ENCODE measurements around the gene LYST. TPM values are rescaled to one million over a fixed set of nuclear protein-coding genes. Genes with fewer than 3 reads are reported as not detected.
"Not testable (repeated sequence)": the region's sequence is repeated elsewhere in the genome, so short reads cannot be mapped to it uniquely, and the experiment has no call there.

The LYST gene
- polyA plus RNA-seq, 3 donors = 3.1 to 9.4 (median 7.9) TPM

DNA sequence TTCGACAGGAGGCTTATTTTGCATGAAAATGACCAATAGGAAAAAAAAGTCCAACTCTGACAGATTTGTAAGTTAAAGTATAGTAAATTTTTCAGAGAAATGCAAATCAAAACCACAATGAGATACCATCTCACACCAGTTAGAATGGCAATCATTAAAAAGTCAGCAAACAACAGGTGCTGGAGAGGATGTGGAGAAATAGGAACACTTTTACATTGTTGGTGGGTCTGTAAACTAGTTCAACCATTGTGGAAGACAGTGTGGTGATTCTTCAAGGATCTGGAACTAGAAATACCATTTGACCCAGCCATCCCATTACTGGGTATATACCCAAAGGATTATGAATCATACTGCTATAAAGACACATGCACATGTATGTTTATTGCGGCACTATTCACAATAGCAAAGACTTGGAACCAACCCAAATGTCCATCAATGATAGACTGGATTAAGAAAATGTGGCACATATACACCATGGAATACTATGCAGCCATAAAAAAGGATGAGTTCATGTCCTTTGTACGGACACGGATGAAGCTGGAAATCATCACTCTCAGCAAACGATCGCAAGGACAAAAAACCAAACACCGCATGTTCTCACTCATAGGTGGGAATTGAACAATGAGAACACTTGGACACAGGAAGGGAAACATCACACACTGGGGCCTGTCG lies 80.3 kb downstream of the LYST start:
- H3K27ac ChIP-seq (ENCODE audit: low read depth, low read length) = not testable (repeated sequence)
- 91 to 97% (median 95%) methylated on average over 8 of the region's 8 CpGs for WGBS, 3 donors

DNA sequence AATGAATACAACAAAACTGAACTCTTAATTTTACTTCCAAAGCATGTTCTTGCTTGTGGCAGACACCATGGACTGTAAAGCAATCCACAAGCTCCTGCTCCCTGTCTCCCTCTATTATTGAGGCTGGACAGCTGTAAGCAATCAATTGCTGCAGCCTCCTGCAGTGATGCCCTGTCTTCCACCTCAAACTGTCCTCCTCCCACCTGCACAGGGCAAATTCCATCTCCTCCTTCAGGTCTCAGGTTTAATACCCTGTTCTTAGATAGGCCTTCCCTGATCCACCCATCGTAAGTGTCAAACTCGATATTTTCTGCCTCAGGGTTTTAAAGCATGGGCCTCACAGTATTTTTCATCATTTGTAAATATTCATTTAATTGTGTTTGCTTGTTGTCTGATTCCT lies 81.8 kb downstream of the LYST start:
- 83 to 86% (median 84%) methylated on average over 2 of the region's 2 CpGs for WGBS, 3 donors
- no peak overlapping the region for H3K27ac ChIP-seq (ENCODE audit: low read depth, low read length)

DNA sequence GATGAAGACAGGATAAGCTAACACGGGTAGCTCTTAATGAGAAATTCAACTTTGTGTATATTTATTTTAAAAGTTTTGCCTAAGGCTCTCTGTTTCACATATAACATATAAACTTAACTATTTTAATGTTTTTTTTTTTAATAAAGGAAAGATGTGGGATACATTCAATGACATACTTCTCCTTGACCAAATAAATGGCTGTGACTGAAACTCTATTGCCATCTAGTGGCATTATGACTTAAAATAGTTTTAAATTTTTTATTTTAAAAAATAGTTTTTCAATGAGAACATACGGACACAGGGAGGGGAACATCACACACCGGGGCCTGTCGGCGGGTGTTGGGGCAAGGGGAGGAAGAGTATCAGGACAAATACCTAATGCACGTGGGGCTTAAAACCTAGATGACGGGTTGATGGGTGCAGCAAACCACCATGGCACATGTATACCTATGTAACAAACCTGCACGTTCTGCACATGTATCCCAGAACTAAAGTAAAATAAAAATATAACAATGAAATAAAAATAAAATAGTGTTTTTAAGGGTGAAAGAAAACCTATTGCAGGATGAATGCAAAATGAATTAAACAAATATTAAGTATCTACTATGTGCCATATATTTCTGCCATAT lies 83.4 kb downstream of the LYST start:
- 19 to 42% (median 30%) methylated on average over 8 of the region's 8 CpGs for WGBS, 3 donors
- no peak overlapping the region for H3K27ac ChIP-seq (ENCODE audit: low read depth, low read length)

DNA sequence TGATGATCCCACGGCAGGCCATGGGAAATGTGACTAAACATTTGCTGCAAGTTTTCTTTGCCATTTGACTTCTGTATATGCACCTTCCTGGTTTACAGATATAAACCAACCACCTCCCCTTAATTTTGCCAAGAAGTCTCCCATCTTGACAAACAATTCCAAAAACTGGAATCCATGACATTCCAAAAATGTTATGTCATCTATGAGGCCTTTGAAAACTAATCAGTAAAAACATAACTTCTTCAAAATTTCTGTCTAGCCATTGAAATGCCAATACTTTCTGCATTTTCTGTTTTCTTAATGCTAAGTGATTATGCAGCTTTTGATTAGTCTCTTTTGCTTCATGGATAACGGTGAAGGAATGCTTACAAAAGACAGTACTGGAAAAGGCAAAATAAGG lies 84.1 kb downstream of the LYST start:
- H3K27ac ChIP-seq (ENCODE audit: low read depth, low read length) = no peak overlapping the region
- WGBS, 3 donors = 95 to 99% (median 99%) methylated on average over 2 of the region's 2 CpGs

DNA sequence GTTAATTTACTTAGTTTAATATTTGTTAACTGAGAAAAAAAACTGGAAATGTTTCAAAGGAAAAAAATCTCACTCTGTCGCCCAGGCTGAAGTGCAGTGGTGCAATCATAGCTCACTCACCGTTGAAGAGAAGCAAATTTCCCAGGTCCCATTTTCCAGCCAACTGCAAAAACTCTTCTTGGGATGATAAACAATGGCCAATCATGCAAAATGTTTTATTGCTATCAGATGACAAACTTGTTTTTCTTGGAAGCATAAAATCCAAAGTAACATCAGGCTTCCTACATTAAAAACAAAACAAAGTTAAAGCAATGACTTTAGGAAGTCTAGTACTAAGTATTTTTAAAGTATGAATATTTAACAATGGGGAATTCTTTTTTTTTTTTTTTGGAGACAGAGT lies 84.9 kb downstream of the LYST start:
- no peak overlapping the region for H3K27ac ChIP-seq (ENCODE audit: low read depth, low read length)
- WGBS, 3 donors = 41 to 54% (median 48%) methylated on average over 2 of the region's 2 CpGs

DNA sequence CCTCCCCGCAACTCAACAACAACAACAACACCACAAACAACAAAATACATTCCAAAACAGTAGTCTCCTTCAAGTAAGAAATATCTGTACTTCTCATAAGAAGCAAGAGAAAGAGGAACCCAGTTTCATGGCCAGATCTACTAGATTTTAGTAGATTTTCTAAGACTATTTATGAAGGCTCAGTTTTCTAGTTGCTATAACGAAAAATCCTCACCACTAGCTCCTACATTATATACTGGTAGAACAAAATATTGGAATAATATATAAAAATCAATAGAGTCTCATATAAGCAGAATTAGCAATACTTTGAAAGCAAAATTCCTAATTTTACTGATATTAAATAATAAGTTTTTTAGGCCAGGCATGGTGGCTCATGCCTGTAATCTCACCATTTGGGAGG lies 86.9 kb downstream of the LYST start:
- H3K27ac ChIP-seq (ENCODE audit: low read depth, low read length) = no peak overlapping the region
- WGBS, 3 donors = 96 to 99% (median 98%) methylated on average over 2 of the region's 2 CpGs

DNA sequence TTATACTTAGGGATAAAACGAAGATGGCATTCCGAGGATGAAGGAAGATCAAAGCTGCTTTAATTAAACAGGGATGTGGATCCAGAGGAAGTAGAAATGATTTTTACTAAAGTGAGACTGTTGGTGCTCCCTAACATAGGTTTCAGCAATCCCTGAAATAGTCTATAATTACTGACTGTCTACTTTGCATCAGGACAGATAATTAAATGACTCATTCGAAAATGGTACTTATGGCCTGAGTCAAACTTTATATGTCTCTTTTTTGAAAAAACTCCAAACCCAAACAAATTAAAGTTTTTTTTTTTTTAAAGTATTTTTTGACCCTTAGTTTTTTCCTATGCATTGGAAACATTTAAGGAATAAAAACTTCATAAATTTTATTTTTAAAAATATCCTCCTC lies 90.3 kb downstream of the LYST start:
- 88 to 96% (median 92%) methylated on average over 3 of the region's 3 CpGs for WGBS, 3 donors
- H3K27ac ChIP-seq (ENCODE audit: low read depth, low read length) = no peak overlapping the region

DNA sequence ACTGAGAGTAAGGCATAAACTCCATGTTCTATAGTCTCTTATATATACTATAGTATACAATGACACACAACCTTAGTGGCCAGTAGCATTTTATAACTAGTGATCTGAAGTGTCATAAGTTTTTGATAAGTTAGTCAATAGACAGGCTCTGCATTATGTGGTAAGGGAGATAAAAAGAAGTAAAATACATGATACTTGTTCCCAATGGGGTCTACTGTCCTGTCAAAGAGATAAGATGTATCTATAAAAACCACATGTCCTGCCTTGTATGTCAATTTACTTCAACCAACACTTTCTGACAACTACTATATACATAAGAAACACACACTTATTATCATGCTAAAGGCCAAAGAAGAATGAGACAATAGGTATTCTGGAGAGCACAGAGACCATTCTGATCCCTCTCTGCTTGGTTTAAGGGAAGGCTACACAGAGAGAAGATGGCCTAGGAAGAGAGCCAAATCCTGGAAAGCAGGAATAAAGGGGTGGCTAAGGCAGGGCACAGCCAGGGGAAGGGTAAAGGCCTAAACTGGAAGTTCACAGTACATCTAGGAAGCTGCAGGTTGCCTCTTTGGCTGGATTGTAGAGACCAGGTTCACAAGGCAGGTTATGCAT lies 91.4 kb downstream of the LYST start:
- H3K27ac ChIP-seq (ENCODE audit: low read depth, low read length) = no peak overlapping the region

DNA sequence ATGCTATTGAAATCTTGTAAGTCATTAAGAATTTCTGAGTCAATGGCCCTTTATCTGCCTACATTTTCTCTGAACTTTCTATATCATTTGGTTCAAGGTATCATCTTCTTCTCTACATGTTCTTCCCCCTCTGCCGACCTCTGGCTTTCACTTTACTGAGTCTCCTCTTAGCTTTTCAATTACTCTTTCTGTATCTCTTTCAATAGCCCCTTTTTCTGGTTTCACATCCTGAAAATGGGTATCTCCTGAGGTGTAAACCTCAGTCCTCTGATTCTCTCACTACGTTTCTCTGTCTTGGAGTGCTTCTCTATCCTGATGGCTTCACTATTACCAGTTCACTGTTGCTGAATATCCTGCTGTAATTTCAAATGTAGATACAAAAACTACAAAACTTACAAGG lies 98.9 kb downstream of the LYST start:
- no peak overlapping the region for H3K27ac ChIP-seq (ENCODE audit: low read depth, low read length)
- 89 to 90% (median 89%) methylated on average over 2 of the region's 2 CpGs for WGBS, 3 donors

DNA sequence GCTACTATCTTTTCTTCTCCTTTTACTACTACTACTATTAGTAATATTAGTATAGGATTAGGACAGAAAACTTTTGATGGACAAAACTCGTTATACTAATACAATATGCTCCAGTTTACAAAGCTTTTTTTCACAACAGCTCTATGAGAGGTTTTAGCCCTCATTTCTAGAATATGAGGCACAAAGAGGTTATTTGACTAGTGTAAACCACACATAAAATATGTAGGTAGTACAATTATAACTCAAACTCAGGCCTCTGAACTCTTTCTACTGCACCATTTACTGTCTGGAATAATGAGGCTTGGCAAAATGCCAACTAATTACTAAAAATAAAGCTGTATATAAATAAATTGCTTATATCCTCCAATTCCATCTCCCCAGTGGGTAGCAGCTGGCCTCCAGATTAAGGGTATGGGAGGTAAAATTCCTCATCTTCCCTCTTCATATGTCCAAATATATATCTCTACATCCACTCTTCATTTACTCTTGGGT lies 99.9 kb downstream of the LYST start:
- WGBS, 3 donors = 88 to 95% (median 95%) methylated on average over 1 of the region's 1 CpG
- H3K27ac ChIP-seq (ENCODE audit: low read depth, low read length) = no peak overlapping the region

DNA sequence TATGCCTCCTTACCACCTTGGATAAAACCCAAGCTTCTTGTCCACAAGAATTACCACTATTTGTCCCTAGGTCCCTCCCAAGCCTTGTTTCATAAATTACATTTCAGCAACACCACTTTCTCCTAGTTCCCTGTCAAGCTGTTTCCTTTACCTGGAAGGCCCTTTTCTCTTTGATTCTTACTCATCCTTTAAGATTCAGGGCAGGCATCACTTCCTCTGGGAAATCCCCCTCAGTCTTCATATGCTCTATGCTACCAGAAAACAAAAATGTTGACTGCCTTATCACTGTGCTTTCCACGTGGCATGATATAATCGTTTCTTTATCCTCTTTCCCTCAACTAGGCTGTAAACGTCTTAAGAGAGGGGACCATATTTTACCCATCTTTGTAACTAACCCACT lies 102.7 kb downstream of the LYST start:
- no peak overlapping the region for H3K27ac ChIP-seq (ENCODE audit: low read depth, low read length)
- 69 to 74% (median 74%) methylated on average over 3 of the region's 3 CpGs for WGBS, 3 donors

DNA sequence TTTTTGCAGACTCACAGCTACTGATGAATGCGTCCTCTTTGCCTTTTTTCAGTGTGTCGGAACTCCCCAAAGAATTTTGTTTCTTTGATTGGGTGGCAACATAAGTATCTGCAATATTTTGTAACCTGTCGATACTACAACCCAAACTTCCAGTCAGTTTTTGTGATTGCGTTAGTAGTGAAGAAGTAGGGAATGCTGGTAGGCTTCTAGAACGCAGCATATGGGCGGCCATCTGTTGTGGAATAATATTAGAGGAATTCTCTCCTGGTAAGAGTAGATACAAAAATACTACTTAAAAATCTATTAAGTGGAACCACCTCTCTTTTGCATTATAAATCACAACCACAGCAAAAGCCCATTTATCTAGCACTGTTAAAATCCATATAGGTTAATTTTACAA lies 107.4 kb downstream of the LYST start:
- WGBS, 3 donors = 86 to 97% (median 88%) methylated on average over 6 of the region's 6 CpGs
- no peak overlapping the region for H3K27ac ChIP-seq (ENCODE audit: low read depth, low read length)

DNA sequence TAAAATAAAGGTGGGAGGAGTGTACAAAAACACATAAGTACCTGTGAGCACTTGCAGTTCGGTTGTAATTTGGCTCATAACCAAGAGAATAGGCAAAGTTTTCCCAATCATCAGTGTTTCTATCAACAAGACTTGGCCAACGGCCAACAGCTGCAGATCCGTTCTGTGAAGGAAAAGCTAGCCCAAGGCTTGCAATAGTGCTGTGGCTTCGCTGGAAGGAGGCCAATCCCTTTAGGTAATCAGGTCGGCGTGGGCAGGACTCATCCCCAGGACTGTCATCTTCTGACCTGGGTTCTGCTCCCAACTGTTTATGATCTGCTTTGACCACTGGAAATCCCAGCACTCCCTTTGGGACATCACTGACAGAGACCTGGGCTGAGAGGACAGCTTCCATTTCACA lies 107.8 kb downstream of the LYST start:
- no peak overlapping the region for H3K27ac ChIP-seq (ENCODE audit: low read depth, low read length)
- WGBS, 3 donors = 42 to 69% (median 47%) methylated on average over 6 of the region's 6 CpGs

DNA sequence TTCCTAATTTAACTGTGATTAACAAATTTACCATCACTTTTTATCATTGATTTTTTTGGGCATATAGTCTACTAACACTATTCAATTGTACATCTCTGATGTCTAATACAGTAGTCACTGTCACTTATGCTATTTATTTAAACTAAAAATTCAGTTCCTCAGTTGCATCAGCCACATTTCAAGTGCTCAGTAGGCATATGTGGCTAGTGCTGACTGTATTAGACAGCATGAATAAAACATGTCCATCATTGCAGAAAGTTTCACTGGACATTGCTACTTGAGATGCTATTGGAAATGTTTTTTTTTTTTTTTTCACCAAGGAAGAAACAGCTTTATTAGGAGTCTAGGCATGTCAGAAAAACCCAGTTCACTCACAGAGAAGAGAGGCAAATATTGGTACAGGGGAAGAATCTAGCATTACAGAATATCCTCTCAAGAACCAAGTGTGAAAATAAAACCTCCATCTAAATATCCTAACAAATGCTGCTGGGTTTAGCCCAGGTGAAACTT lies 109.1 kb downstream of the LYST start:
- no peak overlapping the region for H3K27ac ChIP-seq (ENCODE audit: low read depth, low read length)

DNA sequence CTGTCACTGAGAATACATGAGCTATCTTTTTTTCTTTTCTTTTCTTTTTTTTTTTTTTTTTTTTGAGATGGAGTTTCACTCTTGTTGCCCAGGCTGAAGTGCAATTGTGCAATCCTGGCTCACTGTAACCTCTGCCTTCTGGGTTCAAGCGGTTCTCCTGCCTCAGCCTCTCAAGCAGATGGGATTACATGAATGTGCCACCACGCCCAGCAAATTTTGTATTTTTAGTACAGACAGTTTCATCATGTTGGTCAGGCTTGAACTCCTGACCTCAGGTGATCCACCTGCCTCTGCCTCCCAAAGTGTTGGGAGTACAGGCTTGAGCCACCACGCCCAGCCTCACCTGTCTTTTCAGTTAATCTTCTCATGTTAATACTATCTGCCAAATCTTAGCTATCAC lies 112.5 kb downstream of the LYST start:
- H3K27ac ChIP-seq (ENCODE audit: low read depth, low read length) = not testable (repeated sequence)
- WGBS, 3 donors = 73 to 95% (median 86%) methylated on average over 3 of the region's 3 CpGs

DNA sequence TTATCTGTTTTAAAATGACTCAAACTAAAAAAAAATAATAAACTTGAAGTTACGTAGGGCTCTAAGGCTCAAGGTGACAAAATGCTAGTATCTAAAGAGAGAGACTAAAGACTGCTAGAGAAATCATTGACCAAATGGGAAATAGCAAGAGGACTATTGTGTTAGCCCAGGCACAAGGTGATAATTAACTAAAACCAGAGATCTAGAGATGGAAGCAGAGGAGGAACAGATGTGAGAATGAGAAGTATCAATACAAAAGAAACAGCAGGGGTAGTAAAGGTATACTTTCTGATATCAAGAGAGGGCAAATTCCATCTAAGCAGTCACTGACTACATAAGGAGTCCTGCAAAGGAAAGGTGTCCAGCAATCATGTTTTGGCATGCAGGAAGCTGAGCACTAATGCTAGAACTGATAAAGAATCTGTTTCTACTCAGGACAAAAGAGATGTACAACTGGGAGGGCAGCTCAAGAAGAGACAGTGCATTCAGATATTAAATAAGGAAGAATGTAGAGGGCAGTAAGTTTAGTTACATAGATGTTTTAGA lies 116.9 kb downstream of the LYST start:
- H3K27ac ChIP-seq (ENCODE audit: low read depth, low read length) = no peak overlapping the region
- 44 to 93% (median 90%) methylated on average over 1 of the region's 1 CpG for WGBS, 3 donors

DNA sequence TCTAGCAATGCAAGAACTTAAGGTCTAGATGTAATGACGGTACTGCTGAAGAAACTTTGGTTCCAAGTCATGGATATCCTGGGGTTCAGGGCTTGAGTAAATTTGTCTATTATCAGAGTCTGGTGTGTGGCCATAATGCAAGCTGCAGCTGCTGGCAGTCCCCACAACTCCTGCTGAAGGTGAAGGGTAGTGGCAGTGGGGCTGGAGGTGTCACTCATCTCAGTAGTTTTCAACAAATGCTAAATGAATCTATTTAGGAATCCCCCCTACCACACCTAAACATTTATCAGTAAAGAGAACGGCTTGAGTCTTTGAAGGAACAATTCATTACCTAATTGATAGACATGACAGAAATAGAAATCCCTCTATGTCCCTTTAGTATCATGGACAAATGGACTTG lies 118.0 kb downstream of the LYST start:
- WGBS, 3 donors = 58 to 88% (median 87%) methylated on average over 2 of the region's 2 CpGs

DNA sequence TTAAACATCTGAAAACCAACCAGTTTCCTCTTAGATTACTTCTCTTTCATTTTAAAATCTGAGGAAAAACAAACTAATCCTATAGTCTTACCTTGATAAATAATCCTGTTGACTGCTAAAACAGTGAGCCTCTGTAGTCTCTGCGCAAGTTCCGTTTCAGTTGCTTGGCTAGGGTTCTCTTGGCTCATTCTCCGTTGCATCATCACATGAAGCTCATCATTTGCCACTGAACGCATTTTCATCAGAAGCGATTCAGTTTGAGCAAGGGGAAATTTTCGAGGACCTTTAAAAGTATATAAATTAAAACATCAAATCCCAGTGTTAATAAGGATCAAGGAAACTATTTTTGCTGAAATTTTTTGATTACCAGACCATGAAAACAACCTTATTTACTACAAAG lies 120.5 kb downstream of the LYST start:
- WGBS, 3 donors = 65 to 91% (median 71%) methylated on average over 6 of the region's 6 CpGs
- no peak overlapping the region for H3K27ac ChIP-seq (ENCODE audit: low read depth, low read length)

More for the DNA sequence above, 118.0 kb downstream of the LYST start:
- no peak overlapping the region for H3K27ac ChIP-seq (ENCODE audit: low read depth, low read length)

DNA sequence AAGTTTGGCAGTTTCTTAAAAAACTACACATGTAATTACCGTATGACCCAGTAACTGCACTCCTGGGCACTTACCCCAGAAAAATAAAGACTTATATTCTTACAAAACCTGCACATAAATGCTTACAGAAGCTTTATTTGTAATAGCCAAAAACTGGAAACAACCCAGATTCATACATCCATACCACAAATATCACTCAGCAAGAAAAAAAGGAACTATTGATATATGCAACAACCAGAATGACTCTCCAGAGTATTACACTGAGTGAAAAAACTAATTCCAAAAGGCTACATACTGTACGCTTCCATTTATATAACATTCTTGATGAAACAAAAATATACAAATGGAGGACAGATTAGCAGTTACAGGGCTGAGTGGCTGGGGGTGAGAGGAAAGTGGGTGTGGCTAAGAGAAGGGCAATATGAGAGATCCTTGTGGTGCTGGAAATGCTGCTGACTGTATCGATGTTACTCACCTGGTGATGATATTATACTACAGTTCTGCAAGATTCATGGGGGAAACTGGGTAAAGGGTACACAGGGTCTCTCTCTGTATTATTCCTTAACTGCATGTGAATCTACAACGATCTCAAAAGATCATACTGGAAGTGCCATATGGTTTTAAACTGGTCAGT lies 121.1 kb downstream of the LYST start:
- H3K27ac ChIP-seq (ENCODE audit: low read depth, low read length) = no peak overlapping the region
- WGBS, 3 donors = 80 to 94% (median 81%) methylated on average over 4 of the region's 4 CpGs

Measured in adipose tissue (tissue), 3 donors.